Dendritic cell treated with granulocyte-macrophage colony-stimulating factor and Interleukin-4, amounts not matched to agents 40 ng/mL and 50 ng/mL, for 4 days (primary cell): Measurements from ENCODE around the gene HSD11B1L.
"Not testable (repeated sequence)": the region's sequence is repeated elsewhere in the genome, so short reads cannot be mapped to it uniquely, and the experiment has no call there.

Experiments used
- H3K27ac Mint-ChIP-seq: one replicate; pipeline ENCODE4 v1.8.0; 2022; ENCODE audit warnings: mild to moderate bottlenecking, mixed read lengths
- H3K27me3 Mint-ChIP-seq: one replicate; pipeline ENCODE4 v1.8.0; 2022; ENCODE audit warnings: mild to moderate bottlenecking, mixed read lengths
- H3K36me3 Mint-ChIP-seq: one replicate; pipeline ENCODE4 v1.8.0; 2022; ENCODE audit warnings: low read depth, mixed read lengths
- H3K4me1 Mint-ChIP-seq: one replicate; pipeline ENCODE4 v1.8.0; 2022; ENCODE audit warnings: low read depth, mixed read lengths
- H3K4me3 Mint-ChIP-seq: one replicate; pipeline ENCODE4 v1.8.0; 2022; ENCODE audit warnings: mild to moderate bottlenecking, moderate library complexity, mixed read lengths
- H3K9me3 Mint-ChIP-seq: one replicate; pipeline ENCODE4 v1.8.0; 2022; ENCODE audit warnings: mixed read lengths
- intact Hi-C: fragments of 100-400 bp; cut with micrococcal nuclease; formaldehyde crosslinking; loops from one replicate; pipeline ENCODE4 v1.15.0; 2022

Gene HSD11B1L

GRCh38 chr19:5711025-5711424 is 30.2 kb downstream of the HSD11B1L start:
- peaks cover 89% of the 10 kb centered on the region for H3K36me3 Mint-ChIP-seq
- no peaks in the 10 kb centered on the region for H3K27me3 Mint-ChIP-seq
- no peak overlapping the region for H3K4me3 Mint-ChIP-seq
- no peak overlapping the region for H3K27ac Mint-ChIP-seq
- H3K4me1 Mint-ChIP-seq, result no peaks in the 10 kb centered on the region
- H3K9me3 Mint-ChIP-seq, result no peaks in the 10 kb centered on the region
- intact Hi-C loops, result no loop called here

GRCh38 chr19:5711713-5712161 is 30.9 kb downstream of the HSD11B1L start:
- peaks cover 82% of the 10 kb centered on the region for H3K36me3 Mint-ChIP-seq
- no peaks in the 10 kb centered on the region for H3K4me1 Mint-ChIP-seq
- no peaks in the 10 kb centered on the region for H3K9me3 Mint-ChIP-seq
- no peak overlapping the region for H3K27ac Mint-ChIP-seq
- no peaks in the 10 kb centered on the region for H3K27me3 Mint-ChIP-seq
- intact Hi-C loops, result no loop called here
- no peak overlapping the region for H3K4me3 Mint-ChIP-seq

- Mint-ChIP-seq H3K27me3 (no peaks in the 10 kb centered on the region), H3K4me3 (no peak overlapping the region), H3K27ac (no peak overlapping the region), H3K9me3 (no peaks in the 10 kb centered on the region), H3K36me3 (peaks cover 80% of the 10 kb centered on the region), H3K4me1 (peaks cover 14% of the 10 kb centered on the region)
- intact Hi-C loops, result no loop called here
Observed at GRCh38 chr19:5713228-5713627, 32.4 kb downstream of the HSD11B1L start.

- Mint-ChIP-seq H3K27me3 (no peaks in the 10 kb centered on the region), H3K4me1 (peaks cover 25% of the 10 kb centered on the region), H3K36me3 (peaks cover 64% of the 10 kb centered on the region), H3K4me3 (no peak overlapping the region), H3K27ac (no peak overlapping the region), H3K9me3 (no peaks in the 10 kb centered on the region)
- intact Hi-C loops, result no loop called here
Observed at GRCh38 chr19:5714816-5715215, 34.0 kb downstream of the HSD11B1L start.

GRCh38 chr19:5717215-5717935 is 36.5 kb downstream of the HSD11B1L start:
- Mint-ChIP-seq H3K36me3 (peaks cover 39% of the 10 kb centered on the region), H3K9me3 (no peaks in the 10 kb centered on the region), H3K4me1 (peaks cover 29% of the 10 kb centered on the region), H3K27ac (peak overlapping the region; percentile 93), H3K4me3 (no peak overlapping the region), H3K27me3 (no peaks in the 10 kb centered on the region)
- intact Hi-C loops, result no loop called here

GRCh38 chr19:5718037-5718578 is 37.3 kb downstream of the HSD11B1L start:
- H3K4me1 Mint-ChIP-seq, result peaks cover 29% of the 10 kb centered on the region
- H3K27ac Mint-ChIP-seq, result peak overlapping the region; percentile 93
- H3K4me3 Mint-ChIP-seq, result peak overlapping the region; percentile 85
- intact Hi-C loops, result no loop called here
- peaks cover 31% of the 10 kb centered on the region for H3K36me3 Mint-ChIP-seq
- no peaks in the 10 kb centered on the region for H3K9me3 Mint-ChIP-seq
- H3K27me3 Mint-ChIP-seq, result peaks cover 2% of the 10 kb centered on the region

- Mint-ChIP-seq H3K4me3 (peak overlapping the region; percentile 85), H3K27me3 (peaks cover 2% of the 10 kb centered on the region), H3K27ac (peak overlapping the region; percentile 93), H3K9me3 (no peaks in the 10 kb centered on the region), H3K36me3 (peaks cover 25% of the 10 kb centered on the region), H3K4me1 (peaks cover 29% of the 10 kb centered on the region)
- intact Hi-C loops, result no loop called here
Observed at GRCh38 chr19:5718579-5719273, 37.9 kb downstream of the HSD11B1L start.

GRCh38 chr19:5719274-5719960 is 38.6 kb downstream of the HSD11B1L start:
- peaks cover 29% of the 10 kb centered on the region for H3K4me1 Mint-ChIP-seq
- intact Hi-C loops, result no loop called here
- H3K9me3 Mint-ChIP-seq, result no peaks in the 10 kb centered on the region
- peak overlapping the region; percentile 85 for H3K4me3 Mint-ChIP-seq
- H3K27me3 Mint-ChIP-seq, result peaks cover 2% of the 10 kb centered on the region
- peaks cover 18% of the 10 kb centered on the region for H3K36me3 Mint-ChIP-seq
- peak overlapping the region; percentile 93 for H3K27ac Mint-ChIP-seq

- H3K27ac Mint-ChIP-seq, result peak within 1 kb of the TSS; percentile 93
- intact Hi-C loops, result loop anchor here (1.0 to 2.0 kb wide), 3 partner anchors 30 to 185 kb away; partner anchors contain the start of genes MICOS13, RPL36 and VMAC
Observed at GRCh38 chr19:5719961-5720790, 39.3 kb downstream of the HSD11B1L start, which contains the start of the genes CATSPERD and LONP1. TSS of gene CATSPERD (plus strand) at chr19:5720637. CDS start at chr19:5720738, 101 bp downstream. TSS of gene LONP1 (minus strand) at chr19:5720146. CDS start at chr19:5720132, 14 bp downstream.

GRCh38 chr19:5727453-5728050 is 46.7 kb downstream of the HSD11B1L start:
- Mint-ChIP-seq H3K27me3 (peaks cover 7% of the 10 kb centered on the region), H3K4me1 (no peaks in the 10 kb centered on the region), H3K9me3 (no peaks in the 10 kb centered on the region), H3K4me3 (no peak overlapping the region), H3K36me3 (no peaks in the 10 kb centered on the region), H3K27ac (no peak overlapping the region)
- intact Hi-C loops, result no loop called here

More at GRCh38 chr19:5719961-5720790, 39.3 kb downstream of the HSD11B1L start, which contains the start of the genes CATSPERD and LONP1:
- no peaks in the 10 kb centered on the region for H3K9me3 Mint-ChIP-seq
- H3K4me3 Mint-ChIP-seq, result peak within 1 kb of the TSS; percentile 85
- H3K36me3 Mint-ChIP-seq, result peaks cover 13% of the 10 kb centered on the region
- H3K4me1 Mint-ChIP-seq, result peaks cover 29% of the 10 kb centered on the region
- H3K27me3 Mint-ChIP-seq, result peaks cover 2% of the 10 kb centered on the region

- intact Hi-C loops, H3K4me1 Mint-ChIP-seq, H3K36me3 Mint-ChIP-seq, H3K27ac Mint-ChIP-seq, H3K4me3 Mint-ChIP-seq, H3K9me3 Mint-ChIP-seq, H3K27me3 Mint-ChIP-seq: not testable (repeated sequence)
Observed at GRCh38 chr19:5733172-5733571, 52.3 kb downstream of the HSD11B1L start.
